GM23338 (cell line): ENCODE data around the gene PSMB11. TPM values are rescaled to one million over a fixed set of nuclear protein-coding genes. Genes with fewer than 3 reads are reported as not detected.

Experiments
- ATAC-seq: fragments of 200-7000 bp; cut with Tn5 transposase; 3 replicates; pipeline ENCODE4 v1.9.1; 2020
- DNase-seq: peaks from one replicate; pipeline ENCODE4 v3.0.0-alpha.2; 2015; ENCODE audit warnings: low spot score
- H2AFZ ChIP-seq: fragments of 200-600 bp; sonication (generic); 2 replicates; pipeline ENCODE4 v1.8.0; 2016; ENCODE audit warnings: antibody characterized with exemption, mild to moderate bottlenecking, moderate library complexity
- H3F3A ChIP-seq: fragments of 200-600 bp; sonication (generic); replicated peaks from 2 replicates; pipeline ENCODE4 v1.8.0; 2017; ENCODE audit warnings: antibody characterized with exemption, mixed run types, low read depth
- H3K27ac ChIP-seq: fragments of 200-600 bp; sonication (generic); 2 replicates; pipeline ENCODE4 v1.6.1; 2016; ENCODE audit warnings: low read depth
- H3K27me3 ChIP-seq: fragments of 200-600 bp; sonication (generic); 2 replicates; pipeline ENCODE4 v1.8.0; 2016; ENCODE audit warnings: mild to moderate bottlenecking, mixed run types, moderate library complexity; ENCODE audit not compliant: insufficient read depth
- H3K36me3 ChIP-seq: fragments of 200-600 bp; sonication (generic); 2 replicates; pipeline ENCODE4 v1.8.0; 2016; ENCODE audit warnings: mild to moderate bottlenecking; ENCODE audit not compliant: insufficient read depth
- H3K4me1 ChIP-seq: fragments of 200-600 bp; sonication (generic); 2 replicates; pipeline ENCODE4 v1.8.0; 2016; ENCODE audit warnings: mild to moderate bottlenecking, moderate library complexity; ENCODE audit not compliant: insufficient read depth
- H3K4me2 ChIP-seq: fragments of 200-600 bp; sonication (generic); 2 replicates; pipeline ENCODE4 v1.7.1; 2017; ENCODE audit warnings: mixed run types
- H3K4me3 ChIP-seq: fragments of 200-600 bp; sonication (generic); 2 replicates; pipeline ENCODE4 v1.6.1; 2016; ENCODE audit warnings: mixed run types
- H3K79me2 ChIP-seq: fragments of 200-600 bp; sonication (generic); replicated peaks from 2 replicates; pipeline ENCODE4 v1.8.0; 2017; ENCODE audit warnings: mild to moderate bottlenecking; ENCODE audit not compliant: insufficient read depth
- H3K9me2 ChIP-seq: fragments of 200-600 bp; sonication (generic); 2 replicates; pipeline ENCODE4 v1.8.0; 2017; ENCODE audit not compliant: insufficient read depth
- H4K20me1 ChIP-seq: fragments of 200-600 bp; sonication (generic); replicated peaks from 2 replicates; pipeline ENCODE4 v1.8.0; 2017; ENCODE audit warnings: mild to moderate bottlenecking; ENCODE audit not compliant: insufficient read depth
- H3K27ac Mint-ChIP-seq: 2 replicates; pipeline ENCODE4 v1.8.0; 2020; ENCODE audit warnings: inconsistent platforms, mild to moderate bottlenecking, moderate library complexity, mixed read lengths
- H3K27me3 Mint-ChIP-seq: 3 replicates; pipeline ENCODE4 v1.8.0; 2022; ENCODE audit warnings: low read depth, mild to moderate bottlenecking, moderate library complexity, mixed read lengths, inconsistent platforms; ENCODE audit not compliant: insufficient read depth, poor library complexity
- H3K36me3 Mint-ChIP-seq: 3 replicates; pipeline ENCODE4 v1.8.0; 2021; ENCODE audit warnings: low read depth, mild to moderate bottlenecking, inconsistent platforms, moderate library complexity, mixed read lengths
- H3K4me1 Mint-ChIP-seq: 3 replicates; pipeline ENCODE4 v1.8.0; 2020; ENCODE audit warnings: mild to moderate bottlenecking, inconsistent platforms, mixed read lengths
- H3K4me3 Mint-ChIP-seq: 3 replicates; pipeline ENCODE4 v1.8.0; 2021; ENCODE audit warnings: moderate library complexity, mild to moderate bottlenecking, inconsistent platforms, mixed read lengths
- H3K9me3 Mint-ChIP-seq: 3 replicates; pipeline ENCODE4 v1.8.0; 2020; ENCODE audit warnings: moderate library complexity, mild to moderate bottlenecking, inconsistent platforms, mixed read lengths
- CREB1 ChIP-seq: fragments of 250-450 bp; sonication (Bioruptor Pico); IDR thresholded peaks from 2 replicates; pipeline ENCODE4 v1.5.0; 2020; ENCODE audit warnings: low read depth, mild to moderate bottlenecking, moderate library complexity
- CTCF ChIP-seq, 2 experiments: fragments of 200-600 bp in 1 of 2; sonication (generic) in 1 of 2; conservative IDR thresholded peaks; 2 replicates each; pipeline versions ENCODE4 v1.5.1 to v1.6.1; 2016 to 2017; ENCODE audit warnings: antibody characterized with exemption in 2 of 2, low read depth in 2 of 2, mild to moderate bottlenecking in 2 of 2, moderate library complexity in 1 of 2
- EZH2phosphoT487 ChIP-seq: fragments of 200-600 bp; sonication (generic); IDR thresholded peaks from one replicate; pipeline ENCODE4 v1.8.1; 2018; ENCODE audit warnings: antibody characterized with exemption; ENCODE audit not compliant: unreplicated experiment
- JUNB ChIP-seq: IDR thresholded peaks from one replicate; pipeline ENCODE4 v1.6.1; 2016; ENCODE audit warnings: antibody characterized with exemption; ENCODE audit not compliant: unreplicated experiment
- NANOG ChIP-seq: IDR thresholded peaks from 2 replicates; pipeline ENCODE4 v1.6.1; 2016; ENCODE audit warnings: antibody characterized with exemption, borderline replicate concordance
- POLR2AphosphoS5 ChIP-seq: IDR thresholded peaks from 2 replicates; pipeline ENCODE4 v1.6.1; 2016; ENCODE audit warnings: antibody characterized with exemption, low read depth
- REST ChIP-seq: IDR thresholded peaks from one replicate; pipeline ENCODE4 v1.6.1; 2018; ENCODE audit warnings: antibody characterized with exemption; ENCODE audit not compliant: unreplicated experiment
- STAT1 ChIP-seq: IDR thresholded peaks from one replicate; pipeline ENCODE4 v1.6.1; 2016; ENCODE audit warnings: antibody characterized with exemption; ENCODE audit not compliant: unreplicated experiment
- ZNF114 ChIP-seq: fragments of 250-450 bp; sonication (Bioruptor Pico); IDR thresholded peaks from 2 replicates; pipeline ENCODE4 v1.5.0; 2020; ENCODE audit warnings: mild to moderate bottlenecking, moderate library complexity
- ZNF331 ChIP-seq: fragments of 250-450 bp; sonication (Bioruptor Pico); IDR thresholded peaks from 2 replicates; pipeline ENCODE4 v1.5.0; 2020; ENCODE audit warnings: low read depth, mild to moderate bottlenecking, moderate library complexity
- ZNF462 ChIP-seq: fragments of 250-450 bp; sonication (Bioruptor Pico); IDR thresholded peaks from 2 replicates; pipeline ENCODE4 v1.5.0; 2020; ENCODE audit warnings: mild to moderate bottlenecking, moderate library complexity
- polyA plus RNA-seq: library from polyadenylated mRNA; unstranded; fragments of >200 nt; fragmentation: Nextera tagmentation; extraction: Ambion mirVana; gene quantifications from 2 replicates; pipeline ENCODE4 v1.2.1, GENCODE V29; 2016
- total RNA-seq: library from RNA; depleted of rRNA; stranded (reverse); fragments of >200 nt; shearing (Covaris generic); gene quantifications from 2 replicates; pipeline ENCODE4 v1.2.3, GENCODE V29; 2014
- TF ChIP-seq, protein P1 (sequence below): IDR thresholded peaks from 2 replicates; pipeline ENCODE4 v1.6.1; 2016; ENCODE audit warnings: antibody characterized with exemption

Gene PSMB11
- total and polyA plus RNA-seq, 2 experiments from 2014 or later: 0.07 TPM; not detected in 1

DNA sequence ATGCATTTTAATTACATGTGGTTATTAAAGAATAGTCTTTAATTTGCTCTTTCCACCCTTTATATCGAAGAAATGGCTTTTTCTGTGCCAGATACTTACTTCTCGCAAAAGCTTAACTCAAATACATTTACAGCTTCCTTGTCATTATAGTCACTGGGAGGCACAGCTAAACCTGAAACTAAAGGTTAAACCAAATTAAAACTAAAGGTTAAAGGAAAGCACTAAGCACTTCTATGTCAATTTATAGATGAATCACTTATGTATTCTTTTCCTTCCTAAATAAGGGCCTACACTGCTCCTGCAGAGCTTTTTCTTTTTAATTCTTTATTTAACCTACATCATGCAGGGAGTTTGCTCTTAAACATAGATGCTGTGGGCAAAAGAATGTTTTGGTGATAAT is 41.2 kb upstream of the PSMB11 start:
- DNase-seq (no peak), ATAC-seq (no peak)
- no peaks in the 10 kb centered on the region for H3K9me2 ChIP-seq
- H4K20me1 ChIP-seq: no peaks in the 10 kb centered on the region
- Mint-ChIP-seq H3K4me3 (no peak overlapping the region), H3K27me3 (peaks cover 4% of the 10 kb centered on the region), H3K27ac (no peak overlapping the region), H3K36me3 (no peaks in the 10 kb centered on the region), H3K9me3 (no peaks in the 10 kb centered on the region), H3K4me1 (peaks cover 7% of the 10 kb centered on the region)
- no peaks in the 10 kb centered on the region for H3K79me2 ChIP-seq
- 0 out of 2 replicates have a peak, but pooled peaks cover 3% of the 10 kb centered on the region for H3K4me1 ChIP-seq
- H3F3A ChIP-seq: 0 out of 2 replicates have a peak, but pooled peaks cover 4% of the 10 kb centered on the region
- H3K27ac ChIP-seq: no peak overlapping the region
- H3K27me3 ChIP-seq: no peaks in the 10 kb centered on the region
- no peak overlapping the region for H2AFZ ChIP-seq
- TF ChIP-seq, protein P1, sequence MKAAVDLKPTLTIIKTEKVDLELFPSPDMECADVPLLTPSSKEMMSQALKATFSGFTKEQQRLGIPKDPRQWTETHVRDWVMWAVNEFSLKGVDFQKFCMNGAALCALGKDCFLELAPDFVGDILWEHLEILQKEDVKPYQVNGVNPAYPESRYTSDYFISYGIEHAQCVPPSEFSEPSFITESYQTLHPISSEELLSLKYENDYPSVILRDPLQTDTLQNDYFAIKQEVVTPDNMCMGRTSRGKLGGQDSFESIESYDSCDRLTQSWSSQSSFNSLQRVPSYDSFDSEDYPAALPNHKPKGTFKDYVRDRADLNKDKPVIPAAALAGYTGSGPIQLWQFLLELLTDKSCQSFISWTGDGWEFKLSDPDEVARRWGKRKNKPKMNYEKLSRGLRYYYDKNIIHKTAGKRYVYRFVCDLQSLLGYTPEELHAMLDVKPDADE: no peak
- TF ChIP-seq STAT1 (no peak), POLR2AphosphoS5 (no peak), ZNF331 (CRISPR knock-in tag) (no peak), REST (no peak), ZNF114 (CRISPR knock-in tag) (no peak), ZNF462 (no peak), JUNB (no peak), NANOG (no peak), CTCF (conservative IDR thresholded peaks at IDR 0.05; ENCODE audit: low read depth in 2 of 2) (no peak), EZH2phosphoT487 (no peak), CREB1 (no peak)
- no peak overlapping the region for H3K4me2 ChIP-seq
- no peak overlapping the region for H3K4me3 ChIP-seq
- H3K36me3 ChIP-seq: no peaks in the 10 kb centered on the region
